HCT116 (cell line): ENCODE results near the gene WDPCP.

Source experiments
- ATF3 ChIP-seq: IDR thresholded peaks from 2 replicates; pipeline ENCODE4 v1.6.1; 2012
- EGR1 ChIP-seq: IDR thresholded peaks from 2 replicates; pipeline ENCODE4 v1.6.1; 2012; ENCODE audit warnings: low read depth
- EZH2 ChIP-seq: fragments of 200-600 bp; sonication (generic); IDR thresholded peaks from 2 replicates; pipeline ENCODE4 v1.6.1; 2017; ENCODE audit warnings: antibody characterized with exemption, mixed run types
- FOSL1 ChIP-seq: IDR thresholded peaks from 2 replicates; pipeline ENCODE4 v1.6.1; 2012; ENCODE audit warnings: low read depth
- JUND ChIP-seq: IDR thresholded peaks from 2 replicates; pipeline ENCODE4 v1.6.1; 2012
- MAX ChIP-seq: IDR thresholded peaks from 2 replicates; pipeline ENCODE4 v1.6.1; 2012
- POLR2A ChIP-seq: IDR thresholded peaks from 2 replicates; pipeline ENCODE4 v1.7.0; 2011; ENCODE audit warnings: borderline replicate concordance; ENCODE audit not compliant: insufficient read depth, insufficient read length; ENCODE audit errors: extremely low read depth
- POLR2AphosphoS5 ChIP-seq: IDR thresholded peaks from 2 replicates; pipeline ENCODE4 v1.6.1; 2011; ENCODE audit warnings: mild to moderate bottlenecking, low read depth, low read length, moderate library complexity
- SRF ChIP-seq: IDR thresholded peaks from 2 replicates; pipeline ENCODE4 v1.6.1; 2012; ENCODE audit warnings: low read depth
- ZNF274 ChIP-seq: fragments of 200-500 bp; sonication (Bioruptor generic); IDR thresholded peaks from 2 replicates; pipeline ENCODE4 v1.6.1; 2014; ENCODE audit warnings: mild to moderate bottlenecking, low read depth, low read length, inconsistent platforms
- TF ChIP-seq, protein P1 (sequence below), 3 experiments: fragments of 200-600 bp in 1 of 3; sonication (generic) in 1 of 3; IDR thresholded peaks in 2 of 3; conservative IDR thresholded peaks in 1 of 3; 2 replicates each; pipeline ENCODE4 v1.5.1; 2012 to 2017; ENCODE audit warnings: low read depth in 2 of 3, low read length in 2 of 3, antibody characterized with exemption in 1 of 3, borderline replicate concordance in 1 of 3, control low read depth in 1 of 3, mild to moderate bottlenecking in 1 of 3, mixed read lengths in 1 of 3, mixed run types in 1 of 3, moderate library complexity in 1 of 3; ENCODE audit not compliant: insufficient read depth in 1 of 3

- TF ChIP-seq, protein P1, sequence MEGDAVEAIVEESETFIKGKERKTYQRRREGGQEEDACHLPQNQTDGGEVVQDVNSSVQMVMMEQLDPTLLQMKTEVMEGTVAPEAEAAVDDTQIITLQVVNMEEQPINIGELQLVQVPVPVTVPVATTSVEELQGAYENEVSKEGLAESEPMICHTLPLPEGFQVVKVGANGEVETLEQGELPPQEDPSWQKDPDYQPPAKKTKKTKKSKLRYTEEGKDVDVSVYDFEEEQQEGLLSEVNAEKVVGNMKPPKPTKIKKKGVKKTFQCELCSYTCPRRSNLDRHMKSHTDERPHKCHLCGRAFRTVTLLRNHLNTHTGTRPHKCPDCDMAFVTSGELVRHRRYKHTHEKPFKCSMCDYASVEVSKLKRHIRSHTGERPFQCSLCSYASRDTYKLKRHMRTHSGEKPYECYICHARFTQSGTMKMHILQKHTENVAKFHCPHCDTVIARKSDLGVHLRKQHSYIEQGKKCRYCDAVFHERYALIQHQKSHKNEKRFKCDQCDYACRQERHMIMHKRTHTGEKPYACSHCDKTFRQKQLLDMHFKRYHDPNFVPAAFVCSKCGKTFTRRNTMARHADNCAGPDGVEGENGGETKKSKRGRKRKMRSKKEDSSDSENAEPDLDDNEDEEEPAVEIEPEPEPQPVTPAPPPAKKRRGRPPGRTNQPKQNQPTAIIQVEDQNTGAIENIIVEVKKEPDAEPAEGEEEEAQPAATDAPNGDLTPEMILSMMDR (IDR thresholded peaks at IDR 0.05 in 2 of 3, conservative IDR thresholded peaks at IDR 0.05 in 1 of 3; ENCODE audit: borderline replicate concordance in 1 of 3, insufficient read depth in 1 of 3, low read depth in 2 of 3, low read length in 2 of 3), result no peak
- TF ChIP-seq POLR2AphosphoS5, result no peak
- TF ChIP-seq POLR2A, result no peak
- TF ChIP-seq SRF, result no peak
- no peak for TF ChIP-seq EGR1
- no peak for TF ChIP-seq ZNF274
- TF ChIP-seq MAX, result no peak
- TF ChIP-seq FOSL1, result no peak
- TF ChIP-seq JUND, result no peak
- no peak for TF ChIP-seq ATF3
- no peak for TF ChIP-seq EZH2
These were observed 25.5 kb downstream of the WDPCP start for GRCh38 chr2:63562751-63563150.
